PC-3 (cell line): ENCODE results near the gene CELF5. TPM values are rescaled to one million over a fixed set of nuclear protein-coding genes. Genes with fewer than 3 reads are reported as not detected.

ENCODE experiments used
- ATAC-seq: fragments of 200-7000 bp; cut with Tn5 transposase; 2 replicates; pipeline ENCODE4 v1.9.1; 2020; ENCODE audit warnings: mild to moderate bottlenecking, moderate library complexity
- BruUV-seq: library from RNA; stranded (reverse); fragments of 400-500 nt; replicated peaks from 2 replicates; lab custom pipeline; 2021; lab: Mats Ljungman, UMichigan
- CTCF ChIA-PET: fragments of 300-600 bp; sonication (Branson Sonifier 250); formaldehyde crosslinking; loops from one replicate; lab custom pipeline; 2022; ENCODE audit warnings: antibody characterized with exemption; lab: Charles Lee
- POLR2A ChIA-PET: fragments of 300-600 bp; sonication (Branson Sonifier 250); formaldehyde crosslinking; loops from one replicate; lab custom pipeline; 2022; ENCODE audit warnings: antibody characterized with exemption; ENCODE audit not compliant: unreplicated experiment; lab: Charles Lee
- DNase-seq: peaks from one replicate; pipeline ENCODE4 v3.0.0-alpha.2; 2015
- H2AFZ ChIP-seq: fragments of 300-600 bp; sonication (generic); 2 replicates; pipeline ENCODE4 v1.6.0; 2016; ENCODE audit warnings: antibody characterized with exemption, low read length
- H3F3A ChIP-seq: fragments of 300-600 bp; sonication (generic); one replicate; pipeline ENCODE4 v1.6.0; 2017; ENCODE audit warnings: antibody characterized with exemption, low read length, control low read depth, mild to moderate bottlenecking; ENCODE audit not compliant: unreplicated experiment
- H3K27ac ChIP-seq: fragments of 300-600 bp; sonication (generic); 2 replicates; pipeline ENCODE4 v1.5.1; 2016; ENCODE audit warnings: mild to moderate bottlenecking, low read length
- H3K27me3 ChIP-seq: fragments of 300-600 bp; sonication (generic); 2 replicates; pipeline ENCODE4 v1.6.1; 2016; ENCODE audit warnings: low read length, mixed read lengths
- H3K36me3 ChIP-seq: fragments of 300-600 bp; sonication (generic); 2 replicates; pipeline ENCODE4 v1.6.1; 2016; ENCODE audit warnings: low read depth, mixed run types, low read length, mixed read lengths
- H3K4me1 ChIP-seq: fragments of 300-600 bp; sonication (generic); 2 replicates; pipeline ENCODE4 v1.5.1; 2016; ENCODE audit warnings: low read length; ENCODE audit not compliant: insufficient read depth
- H3K4me2 ChIP-seq: fragments of 300-600 bp; sonication (generic); 2 replicates; pipeline ENCODE4 v1.6.0; 2016; ENCODE audit warnings: low read length
- H3K4me3 ChIP-seq: fragments of 300-600 bp; sonication (generic); 2 replicates; pipeline ENCODE4 v1.5.1; 2016; ENCODE audit warnings: mild to moderate bottlenecking, low read length, mixed read lengths
- H3K79me2 ChIP-seq: fragments of 300-600 bp; sonication (generic); 2 replicates; pipeline ENCODE4 v1.6.1; 2017; ENCODE audit warnings: low read length, mixed read lengths
- H3K9ac ChIP-seq: fragments of 300-600 bp; sonication (generic); 2 replicates; pipeline ENCODE4 v1.6.0; 2016; ENCODE audit warnings: mild to moderate bottlenecking, low read length
- H3K9me2 ChIP-seq: fragments of 300-600 bp; sonication (generic); replicated peaks from 2 replicates; pipeline ENCODE4 v1.6.1; 2016; ENCODE audit warnings: mixed run types, low read length, mixed read lengths
- H3K9me3 ChIP-seq: fragments of 300-600 bp; sonication (generic); 2 replicates; pipeline ENCODE4 v1.6.1; 2016; ENCODE audit warnings: low read length, mixed read lengths
- H4K20me1 ChIP-seq: fragments of 300-600 bp; sonication (generic); 2 replicates; pipeline ENCODE4 v1.6.1; 2016; ENCODE audit warnings: low read length, mixed read lengths
- CTCF ChIP-seq: fragments of 300-600 bp; sonication (generic); conservative IDR thresholded peaks from 2 replicates; pipeline ENCODE4 v1.5.1; 2017; ENCODE audit warnings: antibody characterized with exemption, low read depth, mild to moderate bottlenecking, low read length
- EZH2 ChIP-seq: fragments of 300-600 bp; sonication (generic); IDR thresholded peaks from one replicate; pipeline ENCODE4 v1.6.1; 2017; ENCODE audit warnings: antibody characterized with exemption, mild to moderate bottlenecking, low read length; ENCODE audit not compliant: unreplicated experiment
- EZH2phosphoT487 ChIP-seq: fragments of 300-600 bp; sonication (generic); IDR thresholded peaks from 2 replicates; pipeline ENCODE4 v1.6.1; 2018; ENCODE audit warnings: mild to moderate bottlenecking, antibody characterized with exemption, low read length, borderline replicate concordance
- intact Hi-C: fragments of 100-400 bp; cut with micrococcal nuclease; formaldehyde crosslinking; loops from 2 replicates; pipeline ENCODE4 v1.9.0; 2023
- total RNA-seq: library from RNA; depleted of rRNA; stranded (reverse); fragments of >200 nt; gene quantifications from 2 replicates; pipeline ENCODE4 v1.2.3, GENCODE V29; 2014

The CELF5 gene
- total RNA-seq, 1 experiment from 2014 or later: 0.44 TPM

- H3K4me3 ChIP-seq: peak overlapping the region; percentile 27; the same call in 1 of the 2 replicates
- intact Hi-C loops: no loop called here
- no peaks in the 10 kb centered on the region for H4K20me1 ChIP-seq
- H3K9me2 ChIP-seq: no peaks in the 10 kb centered on the region
- no peak overlapping the region for H2AFZ ChIP-seq
- H3K27ac ChIP-seq: peak overlapping the region; percentile 98
- H3K4me1 ChIP-seq: peaks cover 24% of the 10 kb centered on the region
- no peaks in the 10 kb centered on the region for H3K27me3 ChIP-seq
- H3K9ac ChIP-seq: peak overlapping the region; percentile 87
- TF ChIP-seq CTCF: no peak
- TF ChIP-seq EZH2: no peak
- TF ChIP-seq EZH2phosphoT487: no peak
- ChIA-PET POLR2A (no interaction called here), CTCF (no interaction called here)
- H3K4me2 ChIP-seq: peak overlapping the region; percentile 77
- BruUV-seq: TSS peak; percentile 62
- no peaks in the 10 kb centered on the region for H3K36me3 ChIP-seq
- no peaks in the 10 kb centered on the region for H3K79me2 ChIP-seq
- DNase-seq (peak; percentile 86), ATAC-seq (peak; percentile 98)
- H3F3A ChIP-seq: no peaks in the 10 kb centered on the region
- no peaks in the 10 kb centered on the region for H3K9me3 ChIP-seq
Observed at GRCh38 chr19:3176715-3177501, 47.6 kb upstream of the CELF5 start.

- intact Hi-C loops: no loop called here
- POLR2A ChIA-PET: no interaction called here
- Histone ChIP-seq H3K36me3 (no peaks in the 10 kb centered on the region), H3K4me2 (no peak within 1 kb of the TSS), H3K27me3 (no peaks in the 10 kb centered on the region), H3K79me2 (no peaks in the 10 kb centered on the region), H3K4me3 (no peak within 1 kb of the TSS), H3F3A (no peaks in the 10 kb centered on the region), H3K9me3 (no peaks in the 10 kb centered on the region), H3K4me1 (peaks cover 20% of the 10 kb centered on the region), H2AFZ (no peak within 1 kb of the TSS), H3K9ac (peak within 1 kb of the TSS; percentile 87; the same call in 1 of the 2 replicates), H3K27ac (peak within 1 kb of the TSS; percentile 98; the same call in 1 of the 2 replicates), H3K9me2 (no peaks in the 10 kb centered on the region), H4K20me1 (no peaks in the 10 kb centered on the region)
- ATAC-seq (no peak), DNase-seq (no peak)
- TF ChIP-seq EZH2: no peak
- no peak for TF ChIP-seq EZH2phosphoT487
- no peak for TF ChIP-seq CTCF
- CTCF ChIA-PET: no interaction called here
- BruUV-seq: no TSS peak
Observed at GRCh38 chr19:3178377-3178972, 46.0 kb upstream of the CELF5 start, which contains the start of gene S1PR4. Gene S1PR4, plus strand, starts transcription at chr19:3178769. Its CDS starts 24 bp downstream, at chr19:3178793.
